ENCODE data around the gene CNOT1.

GRCh38 chr16:58519707-58520106 is 109.9 kb downstream of the CNOT1 start:
- TF ChIP-seq CTCF (IDR thresholded peaks at IDR 0.05; ENCODE audit: poor library complexity, severe bottlenecking) (no peak), TAF1 (IDR thresholded peaks at IDR 0.05; ENCODE audit: low read depth) (no peak), POLR2AphosphoS5 (IDR thresholded peaks at IDR 0.05) (no peak), EZH2 (IDR thresholded peaks at IDR 0.05; ENCODE audit: borderline replicate concordance, insufficient read depth, low read length, poor library complexity, severe bottlenecking) (no peak), REST (IDR thresholded peaks at IDR 0.05; ENCODE audit: borderline replicate concordance) (no peak)
